ENCODE data around the gene FBXO22. TPM values are rescaled to one million over a fixed set of nuclear protein-coding genes. Genes with fewer than 3 reads are reported as not detected.

The FBXO22 gene
- total RNA-seq, 2 experiments from 2014 or later = 64.8 to 66.2 TPM

DNA sequence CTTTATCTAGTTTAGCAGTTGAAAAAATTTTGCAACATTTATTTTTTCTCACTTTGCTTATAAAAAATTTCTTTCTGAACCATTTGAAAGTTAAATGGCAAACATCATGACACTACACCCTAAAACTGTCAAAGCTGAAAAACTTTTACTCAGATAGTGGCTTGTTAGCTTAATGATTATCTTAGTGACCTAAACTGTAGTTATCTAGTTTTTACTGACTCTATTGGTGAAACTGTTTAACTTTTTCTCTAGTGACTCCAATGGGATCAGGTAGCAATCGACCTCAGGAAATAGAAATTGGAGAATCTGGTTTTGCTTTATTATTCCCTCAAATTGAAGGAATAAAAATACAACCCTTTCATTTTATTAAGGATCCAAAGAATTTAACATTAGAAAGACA lies 13.3 kb downstream of the FBXO22 start:
- intact Hi-C loops (cut with micrococcal nuclease) = no loop called here
- H3K27me3 Mint-ChIP-seq = no peaks in the 10 kb centered on the region
- peaks cover 47% of the 10 kb centered on the region for H3K36me3 Mint-ChIP-seq (ENCODE audit: low read depth)
- ATAC-seq (no peak), DNase-seq (no peak)
- TF ChIP-seq, protein P1, sequence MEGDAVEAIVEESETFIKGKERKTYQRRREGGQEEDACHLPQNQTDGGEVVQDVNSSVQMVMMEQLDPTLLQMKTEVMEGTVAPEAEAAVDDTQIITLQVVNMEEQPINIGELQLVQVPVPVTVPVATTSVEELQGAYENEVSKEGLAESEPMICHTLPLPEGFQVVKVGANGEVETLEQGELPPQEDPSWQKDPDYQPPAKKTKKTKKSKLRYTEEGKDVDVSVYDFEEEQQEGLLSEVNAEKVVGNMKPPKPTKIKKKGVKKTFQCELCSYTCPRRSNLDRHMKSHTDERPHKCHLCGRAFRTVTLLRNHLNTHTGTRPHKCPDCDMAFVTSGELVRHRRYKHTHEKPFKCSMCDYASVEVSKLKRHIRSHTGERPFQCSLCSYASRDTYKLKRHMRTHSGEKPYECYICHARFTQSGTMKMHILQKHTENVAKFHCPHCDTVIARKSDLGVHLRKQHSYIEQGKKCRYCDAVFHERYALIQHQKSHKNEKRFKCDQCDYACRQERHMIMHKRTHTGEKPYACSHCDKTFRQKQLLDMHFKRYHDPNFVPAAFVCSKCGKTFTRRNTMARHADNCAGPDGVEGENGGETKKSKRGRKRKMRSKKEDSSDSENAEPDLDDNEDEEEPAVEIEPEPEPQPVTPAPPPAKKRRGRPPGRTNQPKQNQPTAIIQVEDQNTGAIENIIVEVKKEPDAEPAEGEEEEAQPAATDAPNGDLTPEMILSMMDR (IDR thresholded peaks at IDR 0.05) = no peak
- no peaks in the 10 kb centered on the region for H3K9me3 Mint-ChIP-seq
- H3K27ac Mint-ChIP-seq = no peak overlapping the region
- CTCF ChIA-PET = no interaction called here
- H3K4me3 Mint-ChIP-seq = no peak overlapping the region
- H3K4me1 Mint-ChIP-seq (ENCODE audit: low read depth) = peaks cover 3% of the 10 kb centered on the region
- POLR2A ChIA-PET = no interaction called here

DNA sequence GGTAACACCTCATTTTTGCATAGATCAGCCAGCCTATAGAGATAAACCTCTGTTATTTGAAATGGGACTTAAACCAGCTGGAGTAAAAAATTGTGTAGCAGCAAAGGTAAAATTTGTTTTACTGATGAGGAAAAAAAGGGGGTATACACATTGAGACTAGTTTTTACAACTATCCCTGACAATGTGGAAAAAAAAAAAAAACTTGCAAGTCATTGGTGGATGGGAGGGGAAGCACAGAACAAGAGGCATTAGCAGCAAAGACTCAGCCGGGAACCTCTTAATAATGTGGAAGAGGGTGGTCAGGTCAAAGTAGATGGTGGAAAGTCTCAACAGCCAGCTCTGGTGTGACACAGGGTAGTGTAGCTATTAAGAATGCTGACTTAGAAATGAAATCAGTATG lies 14.5 kb downstream of the FBXO22 start:
- ATAC-seq (no peak), DNase-seq (no peak)
- H3K27me3 Mint-ChIP-seq = no peaks in the 10 kb centered on the region
- peaks cover 35% of the 10 kb centered on the region for H3K36me3 Mint-ChIP-seq (ENCODE audit: low read depth)
- ChIA-PET POLR2A (no interaction called here), CTCF (no interaction called here)
- no peaks in the 10 kb centered on the region for H3K9me3 Mint-ChIP-seq
- TF ChIP-seq, protein P1 (IDR thresholded peaks at IDR 0.05) = no peak
- intact Hi-C loops (cut with micrococcal nuclease) = no loop called here
- no peak overlapping the region for H3K27ac Mint-ChIP-seq
- no peak overlapping the region for H3K4me3 Mint-ChIP-seq
- H3K4me1 Mint-ChIP-seq (ENCODE audit: low read depth) = peaks cover 7% of the 10 kb centered on the region

DNA sequence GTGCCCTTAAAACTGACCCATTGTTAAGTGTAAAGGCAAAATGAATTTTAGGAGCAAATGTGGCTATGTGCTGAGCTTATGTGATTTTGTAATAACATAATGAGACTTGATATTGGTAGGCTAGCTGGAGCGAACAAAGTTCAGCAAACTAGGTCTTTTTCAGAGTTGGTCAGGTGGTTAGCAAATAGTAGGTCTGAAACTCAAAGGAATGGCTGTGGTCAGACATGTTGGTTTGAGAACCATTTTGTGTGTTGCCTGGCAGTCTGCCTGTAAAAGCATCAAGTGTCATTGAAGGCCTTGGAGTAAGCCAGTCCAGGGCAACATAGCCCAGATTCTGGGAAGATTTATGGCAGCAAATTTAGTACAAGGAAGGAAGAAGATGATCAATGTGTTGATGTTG lies 16.4 kb downstream of the FBXO22 start:
- Mint-ChIP-seq H3K27me3 (no peaks in the 10 kb centered on the region), H3K4me1 (ENCODE audit: low read depth) (peaks cover 15% of the 10 kb centered on the region), H3K36me3 (ENCODE audit: low read depth) (peaks cover 33% of the 10 kb centered on the region), H3K4me3 (no peak overlapping the region), H3K27ac (no peak overlapping the region), H3K9me3 (no peaks in the 10 kb centered on the region)
- ChIA-PET POLR2A (no interaction called here), CTCF (interaction anchor here (0.6 to 3.7 kb wide), 5 partner anchors 16 to 219 kb away, joined by 3 to 16 read pairs (median 4); no protein-coding TSS in a partner anchor)
- TF ChIP-seq, protein P1 (IDR thresholded peaks at IDR 0.05) = no peak
- ATAC-seq (no peak), DNase-seq (no peak)
- intact Hi-C loops (cut with micrococcal nuclease) = no loop called here

DNA sequence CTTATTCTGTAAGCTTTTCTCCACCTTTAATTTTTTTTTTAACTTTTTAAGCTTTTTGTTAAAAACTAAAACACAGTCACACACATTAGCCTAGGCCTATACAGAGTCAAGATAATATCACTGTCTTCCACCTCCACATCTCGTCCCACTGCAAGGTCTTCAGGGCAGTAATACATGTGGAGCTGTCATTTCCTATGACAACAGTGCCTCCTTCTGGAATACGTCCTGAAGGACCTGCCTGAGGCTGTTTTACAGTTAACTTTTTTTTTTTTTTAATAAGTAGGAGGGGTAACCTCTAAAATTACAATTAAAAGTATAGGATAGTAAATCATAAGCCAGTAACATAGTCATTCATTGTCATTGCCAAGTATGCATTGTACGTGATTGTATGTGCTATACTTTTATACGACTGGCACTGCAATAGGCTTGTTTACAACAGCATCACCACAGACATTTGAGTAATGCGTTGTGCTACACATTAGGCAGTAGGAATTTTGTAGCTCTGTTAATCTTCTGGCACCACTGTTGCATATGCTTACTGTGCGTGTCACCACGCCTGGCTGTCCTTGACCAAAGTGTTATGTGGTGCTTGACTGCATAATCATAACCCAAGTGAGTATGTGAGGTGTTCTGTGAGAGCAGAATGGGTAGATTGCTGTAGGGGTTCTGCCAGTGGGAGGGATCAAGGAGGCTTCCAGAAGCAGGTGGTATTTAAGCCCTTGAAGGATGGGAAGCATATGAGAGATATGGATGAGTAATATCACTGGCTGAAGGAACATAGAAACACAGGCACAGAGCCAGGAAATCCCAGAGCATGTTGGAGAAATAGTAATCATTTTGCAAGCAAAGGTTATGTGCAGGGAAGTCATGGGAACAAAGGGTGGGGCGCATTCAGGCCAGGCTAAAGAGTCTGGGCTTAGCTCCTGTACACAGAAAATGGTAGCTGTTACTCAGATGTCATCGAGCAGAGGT lies 18.3 kb downstream of the FBXO22 start:
- H3K36me3 Mint-ChIP-seq (ENCODE audit: low read depth) = peaks cover 40% of the 10 kb centered on the region
- TF ChIP-seq, protein P1 (IDR thresholded peaks at IDR 0.05) = no peak
- peak; percentile 19 for DNase-seq
- ATAC-seq = no peak
- no peaks in the 10 kb centered on the region for H3K27me3 Mint-ChIP-seq
- peaks cover 27% of the 10 kb centered on the region for H3K4me1 Mint-ChIP-seq (ENCODE audit: low read depth)
- ChIA-PET CTCF (interaction anchor here (0.6 to 3.7 kb wide), 11 partner anchors 10 to 228 kb away, joined by 3 to 16 read pairs (median 4); no protein-coding TSS in a partner anchor), POLR2A (no interaction called here)
- no peaks in the 10 kb centered on the region for H3K9me3 Mint-ChIP-seq
- intact Hi-C loops (cut with micrococcal nuclease) = no loop called here
- H3K4me3 Mint-ChIP-seq = no peak overlapping the region
- no peak overlapping the region for H3K27ac Mint-ChIP-seq

DNA sequence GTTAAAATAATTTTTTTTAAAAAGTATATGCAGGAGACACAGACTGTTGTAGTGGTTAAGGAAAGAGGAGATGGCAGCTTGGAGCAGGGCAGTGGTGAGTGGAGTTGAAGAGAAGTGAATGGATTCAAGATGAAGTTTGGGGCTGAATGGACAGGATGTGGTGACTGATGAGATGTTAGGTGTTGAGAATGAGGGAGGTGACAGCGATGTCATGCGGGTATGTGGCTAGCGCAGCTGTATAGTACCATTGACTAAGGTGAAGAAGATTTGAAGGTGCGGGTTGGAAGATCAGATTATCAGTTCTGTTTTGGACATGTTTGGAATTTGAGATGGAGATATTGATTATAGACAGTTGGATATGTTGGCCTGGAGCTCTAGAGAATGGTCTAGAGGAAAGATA lies 20.1 kb downstream of the FBXO22 start:
- Mint-ChIP-seq H3K27me3 (no peaks in the 10 kb centered on the region), H3K36me3 (ENCODE audit: low read depth) (peaks cover 33% of the 10 kb centered on the region), H3K27ac (no peak overlapping the region), H3K9me3 (no peaks in the 10 kb centered on the region), H3K4me1 (ENCODE audit: low read depth) (peaks cover 41% of the 10 kb centered on the region), H3K4me3 (no peak overlapping the region)
- intact Hi-C loops (cut with micrococcal nuclease) = no loop called here
- ATAC-seq (peak; percentile 80), DNase-seq (peak; percentile 57)
- TF ChIP-seq, protein P1 (IDR thresholded peaks at IDR 0.05) = no peak
- CTCF ChIA-PET = interaction anchor here (1.0 kb wide), 1 partner anchor 10 kb away, joined by 3 read pairs; no protein-coding TSS in a partner anchor
- POLR2A ChIA-PET = interaction anchor here (1.4 kb wide), 1 partner anchor 19 kb away, joined by 3 read pairs; no protein-coding TSS in a partner anchor

Data from activated CD8-positive, alpha-beta T cell treated with anti-CD3 and anti-CD28 coated beads for 36 hours (primary cell).